AG04450 (cell line): ENCODE results near the gene RTP3. TPM values are rescaled to one million over a fixed set of nuclear protein-coding genes. Genes with fewer than 3 reads are reported as not detected.

Source experiments
- CTCF ChIA-PET: fragments of 300-600, 350-600 bp; formaldehyde crosslinking; extraction: SDS; loops from one replicate; lab custom pipeline; 2022; ENCODE audit warnings: antibody characterized with exemption, inconsistent platforms; lab: Charles Lee
- POLR2A ChIA-PET: fragments of 350-600 bp; formaldehyde crosslinking; extraction: SDS; loops from one replicate; lab custom pipeline; 2021; ENCODE audit warnings: antibody characterized with exemption, inconsistent platforms; lab: Yijun Ruan, JAX
- DNase-seq: peaks from one replicate; pipeline ENCODE4 v3.0.0-alpha.2; 2011; ENCODE audit warnings: low read depth, low spot score
- H3K27ac ChIP-seq: one replicate; pipeline ENCODE4 v1.5.1; 2012; ENCODE audit warnings: low read depth, low read length, control low read depth
- H3K27me3 ChIP-seq: one replicate; pipeline ENCODE4 v1.6.0; 2012; ENCODE audit warnings: low read length; ENCODE audit not compliant: control insufficient read depth, insufficient read depth
- H3K4me3 ChIP-seq: 2 replicates; pipeline ENCODE4 v1.5.1; 2011; ENCODE audit warnings: mild to moderate bottlenecking, low read depth, low read length, control low read depth
- H3K9me3 ChIP-seq: 2 replicates; pipeline ENCODE4 v1.5.1; 2012; ENCODE audit warnings: low read length; ENCODE audit not compliant: control insufficient read depth, insufficient read depth
- polyA plus RNA-seq: library from polyadenylated mRNA; depleted of rRNA; stranded (reverse); fragments of >200 nt; gene quantifications from 2 replicates; pipeline ENCODE4 v1.2.3, GENCODE V29; 2011
- TF ChIP-seq, protein P1 (sequence below): IDR thresholded peaks from 2 replicates; pipeline ENCODE4 v1.5.1; 2011; ENCODE audit warnings: low read depth, low read length, control low read depth, inconsistent platforms

RTP3 gene
- polyA plus RNA-seq, 1 experiment, result 0.06 TPM

- no peak overlapping the region for H3K27ac ChIP-seq
These were observed 18.7 kb downstream of the RTP3 start for GRCh38 chr3:46516521-46516920.

DNA sequence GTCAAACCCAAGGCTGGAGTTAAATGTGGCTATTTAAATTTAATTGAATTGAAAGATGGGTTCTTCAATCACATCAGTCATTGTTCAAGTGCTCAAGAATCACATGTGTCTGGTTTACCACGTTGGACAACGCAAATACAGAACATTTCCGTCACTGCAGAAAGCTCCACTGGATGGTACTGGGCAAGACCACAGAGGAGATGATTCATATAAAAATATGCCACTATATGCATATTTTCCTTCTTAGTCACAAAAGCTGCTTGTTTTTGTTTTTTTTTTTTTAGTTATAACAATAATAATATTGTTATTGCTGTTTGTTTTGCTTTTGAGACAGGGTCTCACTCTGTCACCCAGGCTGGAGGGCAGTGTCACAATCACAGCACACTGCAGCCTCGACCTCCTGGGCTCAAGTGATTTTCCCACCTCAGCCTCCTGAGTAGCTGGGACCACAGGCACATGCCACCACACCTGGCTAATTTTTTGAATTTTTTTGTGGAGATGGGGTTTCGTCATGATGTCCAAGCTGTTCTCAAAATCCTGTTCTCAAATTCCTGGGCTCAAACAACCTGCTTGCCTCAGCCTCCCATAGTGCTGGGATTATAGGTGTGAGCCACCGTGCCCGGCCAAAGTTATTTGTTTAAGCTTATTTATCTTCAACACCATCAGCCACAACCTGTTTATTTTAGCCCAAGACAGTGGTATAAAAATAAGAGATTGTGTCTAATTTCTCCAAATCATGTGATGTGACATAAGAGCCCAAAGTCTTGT is 19.4 kb downstream of the RTP3 start:
- Histone ChIP-seq H3K27ac (no peak overlapping the region), H3K9me3 (no peaks in the 10 kb centered on the region), H3K27me3 (no peaks in the 10 kb centered on the region), H3K4me3 (no peak overlapping the region)
- CTCF ChIA-PET, result interaction anchor here (0.7 to 1.8 kb wide), 2 partner anchors 29 to 166 kb away, joined by 3 to 9 read pairs; no protein-coding TSS in a partner anchor
- POLR2A ChIA-PET, result interaction anchor here (0.8 kb wide), 1 partner anchor 14 kb away, joined by 5 read pairs; no protein-coding TSS in a partner anchor
- TF ChIP-seq, protein P1, sequence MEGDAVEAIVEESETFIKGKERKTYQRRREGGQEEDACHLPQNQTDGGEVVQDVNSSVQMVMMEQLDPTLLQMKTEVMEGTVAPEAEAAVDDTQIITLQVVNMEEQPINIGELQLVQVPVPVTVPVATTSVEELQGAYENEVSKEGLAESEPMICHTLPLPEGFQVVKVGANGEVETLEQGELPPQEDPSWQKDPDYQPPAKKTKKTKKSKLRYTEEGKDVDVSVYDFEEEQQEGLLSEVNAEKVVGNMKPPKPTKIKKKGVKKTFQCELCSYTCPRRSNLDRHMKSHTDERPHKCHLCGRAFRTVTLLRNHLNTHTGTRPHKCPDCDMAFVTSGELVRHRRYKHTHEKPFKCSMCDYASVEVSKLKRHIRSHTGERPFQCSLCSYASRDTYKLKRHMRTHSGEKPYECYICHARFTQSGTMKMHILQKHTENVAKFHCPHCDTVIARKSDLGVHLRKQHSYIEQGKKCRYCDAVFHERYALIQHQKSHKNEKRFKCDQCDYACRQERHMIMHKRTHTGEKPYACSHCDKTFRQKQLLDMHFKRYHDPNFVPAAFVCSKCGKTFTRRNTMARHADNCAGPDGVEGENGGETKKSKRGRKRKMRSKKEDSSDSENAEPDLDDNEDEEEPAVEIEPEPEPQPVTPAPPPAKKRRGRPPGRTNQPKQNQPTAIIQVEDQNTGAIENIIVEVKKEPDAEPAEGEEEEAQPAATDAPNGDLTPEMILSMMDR, result no peak
- DNase-seq, result no peak

More at GRCh38 chr3:46516521-46516920, 18.7 kb downstream of the RTP3 start:
- TF ChIP-seq, protein P1, result no peak
- POLR2A ChIA-PET, result interaction anchor here (0.8 kb wide), 1 partner anchor 13 kb away, joined by 5 read pairs; no protein-coding TSS in a partner anchor
- Histone ChIP-seq H3K4me3 (no peak overlapping the region), H3K9me3 (no peaks in the 10 kb centered on the region), H3K27me3 (no peaks in the 10 kb centered on the region)
- CTCF ChIA-PET, result interaction anchor here (1.8 kb wide), 1 partner anchor 28 kb away, joined by 9 read pairs; no protein-coding TSS in a partner anchor
- no peak for DNase-seq

DNA sequence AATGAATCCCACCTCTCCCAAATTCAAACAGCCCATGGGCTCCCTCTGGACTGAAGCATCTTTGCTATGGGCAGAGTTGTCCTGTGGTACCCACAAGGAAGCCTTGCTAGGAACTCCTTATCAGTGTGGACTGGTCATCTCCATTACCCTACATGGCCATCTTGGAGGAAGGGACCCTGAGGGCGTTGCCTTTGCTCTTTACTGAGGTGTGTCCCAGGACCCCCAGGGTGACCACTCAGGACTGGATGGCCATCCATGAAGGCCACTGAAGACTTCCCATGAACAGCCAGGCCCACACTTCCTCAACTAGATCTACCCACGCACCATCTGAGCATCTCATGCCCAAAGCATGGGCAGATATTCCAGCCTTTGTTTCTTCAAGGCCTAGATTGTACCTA is 20.0 kb downstream of the RTP3 start:
- no peak for DNase-seq
- Histone ChIP-seq H3K4me3 (no peak overlapping the region), H3K27ac (no peak overlapping the region), H3K9me3 (no peaks in the 10 kb centered on the region), H3K27me3 (no peaks in the 10 kb centered on the region)
- POLR2A ChIA-PET, result no interaction called here
- TF ChIP-seq, protein P1, result no peak
- CTCF ChIA-PET, result interaction anchor here (1.8 kb wide), 1 partner anchor 29 kb away, joined by 9 read pairs; no protein-coding TSS in a partner anchor

DNA sequence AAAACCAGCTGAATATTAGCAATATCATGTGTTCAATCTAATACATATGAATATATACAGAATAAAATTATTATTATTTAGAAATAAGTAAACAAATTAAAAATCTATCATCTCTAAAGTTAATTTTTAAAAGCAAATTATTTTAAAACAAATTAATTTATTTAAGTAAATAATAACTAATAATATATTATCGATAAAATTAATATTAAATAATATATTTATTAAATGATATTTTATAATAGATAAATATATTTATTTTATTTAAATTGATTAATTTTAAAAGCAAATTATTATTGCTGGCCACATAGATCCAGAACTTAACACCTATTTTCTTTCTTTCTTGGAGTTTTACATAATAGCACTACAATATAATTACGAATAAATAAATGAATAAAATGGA is 22.2 kb downstream of the RTP3 start:
- CTCF ChIA-PET, result interaction anchor here (0.9 kb wide), 1 partner anchor 110 kb away, joined by 5 read pairs; no protein-coding TSS in a partner anchor
- POLR2A ChIA-PET, result no interaction called here
- TF ChIP-seq, protein P1, result no peak

GRCh38 chr3:46520531-46520930 is 22.8 kb downstream of the RTP3 start:
- CTCF ChIA-PET, result interaction anchor here (0.9 kb wide), 1 partner anchor 109 kb away, joined by 5 read pairs; no protein-coding TSS in a partner anchor
- Histone ChIP-seq H3K9me3 (no peaks in the 10 kb centered on the region), H3K4me3 (no peak overlapping the region), H3K27ac (no peak overlapping the region), H3K27me3 (no peaks in the 10 kb centered on the region)
- POLR2A ChIA-PET, result no interaction called here
- DNase-seq, result no peak
- TF ChIP-seq, protein P1, result no peak

More for the DNA sequence above, 22.2 kb downstream of the RTP3 start:
- no peak for DNase-seq
- no peak overlapping the region for H3K27ac ChIP-seq
- no peaks in the 10 kb centered on the region for H3K27me3 ChIP-seq
- no peaks in the 10 kb centered on the region for H3K9me3 ChIP-seq
- no peak overlapping the region for H3K4me3 ChIP-seq
